ENCODE data around the gene BOD1L2. TPM values are rescaled to one million over a fixed set of nuclear protein-coding genes. Genes with fewer than 3 reads are reported as not detected.

BOD1L2 gene
- total RNA-seq, 2 experiments from 2014 or later, result not detected

DNA sequence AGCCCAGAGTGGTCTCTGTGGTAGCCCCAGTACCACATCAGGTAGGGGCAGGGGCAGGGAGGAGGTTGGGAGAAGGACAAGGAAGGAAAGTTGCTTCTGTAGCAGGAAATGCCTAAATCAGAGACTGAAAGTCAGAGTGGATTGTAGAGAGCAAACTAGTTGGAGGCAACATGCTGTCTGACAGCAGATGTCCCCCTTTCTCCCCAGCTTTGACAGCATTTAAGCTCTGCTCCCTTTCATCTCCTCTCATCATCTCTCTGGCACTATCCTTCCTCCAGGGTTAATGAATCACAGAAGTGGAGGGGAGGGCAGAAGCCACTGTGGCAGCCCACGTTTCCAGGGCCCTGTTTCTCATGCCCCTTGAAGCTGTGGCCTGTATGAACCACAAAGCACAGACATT lies 50.4 kb downstream of the BOD1L2 start:
- H3K4me3 Mint-ChIP-seq, result no peak overlapping the region
- H3K36me3 ChIP-seq (ENCODE audit: insufficient read depth, low read length), result no peaks in the 10 kb centered on the region
- H3K27me3 Mint-ChIP-seq, result no peaks in the 10 kb centered on the region
- H3K27me3 ChIP-seq (ENCODE audit: control insufficient read depth in 1 of 2, insufficient read depth in 2 of 2, low read length in 2 of 2), result peaks cover 0 to 3% of the 10 kb centered on the region in 2 experiments
- no peak overlapping the region for H3K27ac Mint-ChIP-seq
- no peak overlapping the region for H3K27ac ChIP-seq (ENCODE audit: low read depth in 1 of 2, low read length in 2 of 2)
- no peaks in the 10 kb centered on the region for H3K9me3 ChIP-seq (ENCODE audit: control insufficient read depth in 1 of 2, insufficient read depth in 1 of 2, low read length in 2 of 2)
- intact Hi-C loops (cut with DNase I, micrococcal nuclease), result no loop called here
- ChIA-PET CTCF (no interaction called here), POLR2A (no interaction called here)
- H3K4me1 Mint-ChIP-seq (ENCODE audit: low read depth), result no peaks in the 10 kb centered on the region
- no peaks in the 10 kb centered on the region for H3K36me3 Mint-ChIP-seq (ENCODE audit: low read depth)
- TF ChIP-seq, protein P1, sequence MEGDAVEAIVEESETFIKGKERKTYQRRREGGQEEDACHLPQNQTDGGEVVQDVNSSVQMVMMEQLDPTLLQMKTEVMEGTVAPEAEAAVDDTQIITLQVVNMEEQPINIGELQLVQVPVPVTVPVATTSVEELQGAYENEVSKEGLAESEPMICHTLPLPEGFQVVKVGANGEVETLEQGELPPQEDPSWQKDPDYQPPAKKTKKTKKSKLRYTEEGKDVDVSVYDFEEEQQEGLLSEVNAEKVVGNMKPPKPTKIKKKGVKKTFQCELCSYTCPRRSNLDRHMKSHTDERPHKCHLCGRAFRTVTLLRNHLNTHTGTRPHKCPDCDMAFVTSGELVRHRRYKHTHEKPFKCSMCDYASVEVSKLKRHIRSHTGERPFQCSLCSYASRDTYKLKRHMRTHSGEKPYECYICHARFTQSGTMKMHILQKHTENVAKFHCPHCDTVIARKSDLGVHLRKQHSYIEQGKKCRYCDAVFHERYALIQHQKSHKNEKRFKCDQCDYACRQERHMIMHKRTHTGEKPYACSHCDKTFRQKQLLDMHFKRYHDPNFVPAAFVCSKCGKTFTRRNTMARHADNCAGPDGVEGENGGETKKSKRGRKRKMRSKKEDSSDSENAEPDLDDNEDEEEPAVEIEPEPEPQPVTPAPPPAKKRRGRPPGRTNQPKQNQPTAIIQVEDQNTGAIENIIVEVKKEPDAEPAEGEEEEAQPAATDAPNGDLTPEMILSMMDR (IDR thresholded peaks at IDR 0.05), result no peak
- H3K4me1 ChIP-seq (ENCODE audit: insufficient read depth, low read length), result no peaks in the 10 kb centered on the region
- DNase-seq (no peak), ATAC-seq (ENCODE audit: poor library complexity) (no peak)
- no peak overlapping the region for H3K4me3 ChIP-seq (ENCODE audit: low read length)
- no peaks in the 10 kb centered on the region for H3K9me3 Mint-ChIP-seq

DNA sequence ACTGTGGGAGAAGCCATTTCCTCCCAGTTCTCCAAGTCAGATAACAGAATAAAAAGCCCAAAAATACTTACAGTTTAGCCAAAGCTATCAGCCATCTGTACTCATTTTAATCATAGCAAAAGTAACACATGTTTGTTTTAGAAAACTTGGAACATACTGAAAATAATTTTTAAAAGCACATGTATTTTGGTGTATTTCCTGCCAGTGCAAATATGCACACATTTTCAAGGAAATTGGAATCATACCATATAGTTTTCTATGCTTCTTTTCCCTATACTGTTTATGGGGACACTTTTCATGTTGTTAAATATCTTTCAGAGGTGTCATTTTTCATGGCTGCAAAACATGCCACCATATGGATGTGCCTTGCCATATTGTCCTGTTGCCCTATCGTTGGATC lies 51.2 kb downstream of the BOD1L2 start:
- DNase-seq, result no peak
- peaks cover 0 to 3% of the 10 kb centered on the region in 2 experiments for H3K27me3 ChIP-seq (ENCODE audit: control insufficient read depth in 1 of 2, insufficient read depth in 2 of 2, low read length in 2 of 2)
- ATAC-seq (ENCODE audit: poor library complexity), result no peak
- intact Hi-C loops (cut with DNase I, micrococcal nuclease), result no loop called here
- H3K4me3 Mint-ChIP-seq, result no peak overlapping the region
- ChIA-PET CTCF (no interaction called here), POLR2A (no interaction called here)
- H3K27ac ChIP-seq (ENCODE audit: low read depth in 1 of 2, low read length in 2 of 2), result no peak overlapping the region
- H3K27ac Mint-ChIP-seq, result no peak overlapping the region
- TF ChIP-seq, protein P1 (IDR thresholded peaks at IDR 0.05), result no peak
- H3K4me3 ChIP-seq (ENCODE audit: low read length), result no peak overlapping the region
- H3K4me1 Mint-ChIP-seq (ENCODE audit: low read depth), result no peaks in the 10 kb centered on the region
- H3K9me3 Mint-ChIP-seq, result no peaks in the 10 kb centered on the region
- no peaks in the 10 kb centered on the region for H3K9me3 ChIP-seq (ENCODE audit: control insufficient read depth in 1 of 2, insufficient read depth in 1 of 2, low read length in 2 of 2)
- H3K4me1 ChIP-seq (ENCODE audit: insufficient read depth, low read length), result no peaks in the 10 kb centered on the region
- no peaks in the 10 kb centered on the region for H3K27me3 Mint-ChIP-seq
- no peaks in the 10 kb centered on the region for H3K36me3 Mint-ChIP-seq (ENCODE audit: low read depth)
- H3K36me3 ChIP-seq (ENCODE audit: insufficient read depth, low read length), result no peaks in the 10 kb centered on the region

Other genes starting within 250 kb of the BOD1L2 start
- not detected for gene ST8SIA3, start 205.5 kb downstream of the BOD1L2 start, total RNA-seq